ENCODE results near the gene CD82. TPM values are rescaled to one million over a fixed set of nuclear protein-coding genes. Genes with fewer than 3 reads are reported as not detected.

Gene CD82
- total and polyA plus RNA-seq, 2 of the 13 experiments (the other 11 are each of a cell fraction or from before 2014, with no cell fraction given), result 0.05 TPM; not detected in 1

GRCh38 chr11:44551456-44552139 is 13.9 kb upstream of the CD82 start:
- FAIRE-seq, result no peak
- Histone ChIP-seq H3K4me2 (ENCODE audit: low read depth, low read length) (no peak overlapping the region), H3K79me2 (ENCODE audit: insufficient read depth, low read length) (no peaks in the 10 kb centered on the region), H3K9me3 (ENCODE audit: low read length) (no peaks in the 10 kb centered on the region), H3K36me3 (replicated peaks in 1 of 2; ENCODE audit: control insufficient read depth in 1 of 2, insufficient read depth in 2 of 2, low read length in 2 of 2) (no peaks in the 10 kb centered on the region), H2AFZ (ENCODE audit: low read length) (no peak overlapping the region), H3K4me3 (replicated peaks in 1 of 3; ENCODE audit: insufficient read depth in 1 of 3, low read depth in 2 of 3, low read length in 3 of 3) (no peak overlapping the region), H4K20me1 (ENCODE audit: insufficient read depth, low read length) (no peaks in the 10 kb centered on the region), H3K27ac (ENCODE audit: extremely low read length, insufficient read depth, low read length) (no peak overlapping the region), H3K27me3 (ENCODE audit: control insufficient read depth in 1 of 2, insufficient read depth in 2 of 2, low read length in 2 of 2) (no peaks in the 10 kb centered on the region), H3K4me1 (ENCODE audit: insufficient read depth, low read length) (peaks cover 1% of the 10 kb centered on the region; the same call in 1 of the 2 replicates), H3K9ac (ENCODE audit: insufficient read depth, low read depth, low read length) (no peak overlapping the region)
- WGBS (ENCODE audit: low lambda C conversion rate), result 23% methylated on average over 4 of the region's 4 CpGs
- TF ChIP-seq TEAD3 (CRISPR knock-in tag; optimal IDR thresholded peaks at IDR 0.05; ENCODE audit: borderline replicate concordance), result no peak
- peak; percentile 99 for TF ChIP-seq ATF7 (IDR thresholded peaks at IDR 0.05)
- no peak for TF ChIP-seq ATF7 (CRISPR knock-in tag; IDR thresholded peaks at IDR 0.05)
- peak; percentile 98 for TF ChIP-seq CREB1 (IDR thresholded peaks at IDR 0.05)
- no peak for TF ChIP-seq CREB1 (CRISPR knock-in tag; IDR thresholded peaks at IDR 0.05)
- no peak for TF ChIP-seq IKZF4 (CRISPR knock-in tag; IDR thresholded peaks at IDR 0.05; ENCODE audit: borderline replicate concordance, low read depth, not compliant biosample characterization)
- no TSS peak for BruUV-seq (replicated peaks)
- no peak for DNase-seq (ENCODE audit: low spot score)
- no peak for ATAC-seq
- POLR2A ChIA-PET, result no interaction called here
- intact Hi-C loops (cut with micrococcal nuclease; ENCODE audit: unreplicated experiment) (no loop called here), in situ Hi-C loops (cut with HindIII; ENCODE audit: extremely low pct_ligation_motif_present, low pct_unique_long_range_greater_than_20kb) (no loop called here)
- CTCF ChIA-PET (ENCODE audit: low intra/inter-chr PET ratio, low total read pairs), result no interaction called here

- Histone ChIP-seq H3K79me2 (ENCODE audit: insufficient read depth, low read length) (no peaks in the 10 kb centered on the region), H3K4me2 (ENCODE audit: low read depth, low read length) (no peak overlapping the region), H3K9me3 (ENCODE audit: low read length) (no peaks in the 10 kb centered on the region), H3K4me1 (ENCODE audit: insufficient read depth, low read length) (peaks cover 11% of the 10 kb centered on the region), H3K27me3 (ENCODE audit: control insufficient read depth in 1 of 2, insufficient read depth in 2 of 2, low read length in 2 of 2) (no peaks in the 10 kb centered on the region; a peak in 1 of 5 replicates), H3K27ac (ENCODE audit: extremely low read length, insufficient read depth, low read length) (no peak overlapping the region), H3K36me3 (replicated peaks in 1 of 2; ENCODE audit: control insufficient read depth in 1 of 2, insufficient read depth in 2 of 2, low read length in 2 of 2) (no peaks in the 10 kb centered on the region), H2AFZ (ENCODE audit: low read length) (no peak overlapping the region), H3K9ac (ENCODE audit: insufficient read depth, low read depth, low read length) (no peak overlapping the region), H4K20me1 (ENCODE audit: insufficient read depth, low read length) (no peaks in the 10 kb centered on the region), H3K4me3 (replicated peaks in 1 of 3; ENCODE audit: insufficient read depth in 1 of 3, low read depth in 2 of 3, low read length in 3 of 3) (no peak overlapping the region)
- ChIA-PET POLR2A (no interaction called here), CTCF (ENCODE audit: low intra/inter-chr PET ratio, low total read pairs) (interaction anchor here (3.0 kb wide), 1 partner anchor 61 kb away, joined by 44 read pairs; no protein-coding TSS in a partner anchor)
- WGBS (ENCODE audit: low lambda C conversion rate), result 11% methylated on average over 4 of the region's 5 CpGs
- DNase-seq (ENCODE audit: low spot score) (no peak), ATAC-seq (no peak), FAIRE-seq (no peak)
- in situ Hi-C loops (cut with HindIII; ENCODE audit: extremely low pct_ligation_motif_present, low pct_unique_long_range_greater_than_20kb), result no loop called here
- TF ChIP-seq ZNF33A (CRISPR knock-in tag; IDR thresholded peaks at IDR 0.05; ENCODE audit: borderline replicate concordance) (no peak), MIER2 (CRISPR knock-in tag; IDR thresholded peaks at IDR 0.05) (no peak), SMYD3 (CRISPR knock-in tag; IDR thresholded peaks at IDR 0.05) (no peak), ZMYM2 (CRISPR knock-in tag; IDR thresholded peaks at IDR 0.05) (no peak), MTF2 (CRISPR knock-in tag; IDR thresholded peaks at IDR 0.05; ENCODE audit: borderline replicate concordance) (no peak), IRF9 (CRISPR knock-in tag; IDR thresholded peaks at IDR 0.05; ENCODE audit: borderline replicate concordance) (no peak), PRMT3 (CRISPR knock-in tag; IDR thresholded peaks at IDR 0.05; ENCODE audit: borderline replicate concordance, low read depth) (no peak), ZNF672 (CRISPR knock-in tag; IDR thresholded peaks at IDR 0.05) (no peak), CC2D1A (CRISPR knock-in tag; IDR thresholded peaks at IDR 0.05) (no peak), ZNF761 (CRISPR knock-in tag; conservative IDR thresholded peaks at IDR 0.05) (no peak), GTF3A (CRISPR knock-in tag; conservative IDR thresholded peaks at IDR 0.05) (no peak)
- intact Hi-C loops (cut with micrococcal nuclease; ENCODE audit: unreplicated experiment), result no loop called here
- BruUV-seq (replicated peaks), result no TSS peak
Measured at GRCh38 chr11:44555031-44555800, 10.2 kb upstream of the CD82 start.
